ENCODE results near the gene GPC6. TPM values are rescaled to one million over a fixed set of nuclear protein-coding genes. Genes with fewer than 3 reads are reported as not detected.

The GPC6 gene
- total RNA-seq, 1 donor from 2014 or later, result 42.9 TPM

GRCh38 chr13:93900731-93901130 is 674.1 kb downstream of the GPC6 start:
- TF ChIP-seq EZH2 (IDR thresholded peaks at IDR 0.05) (no peak), CTCF (IDR thresholded peaks at IDR 0.05) (no peak), EZH2phosphoT487 (IDR thresholded peaks at IDR 0.05) (no peak)

GRCh38 chr13:93903909-93904308 is 677.3 kb downstream of the GPC6 start:
- H3K9ac ChIP-seq, result no peak overlapping the region
- H3F3A ChIP-seq (ENCODE audit: low read depth), result no peaks in the 10 kb centered on the region
- Mint-ChIP-seq H3K36me3 (no peaks in the 10 kb centered on the region), H3K27me3 (ENCODE audit: insufficient read depth, low read depth) (no peaks in the 10 kb centered on the region), H3K4me3 (no peak overlapping the region), H3K9me3 (no peaks in the 10 kb centered on the region), H3K27ac (no peak overlapping the region), H3K4me1 (no peaks in the 10 kb centered on the region)
- H2AFZ ChIP-seq (replicated peaks), result no peak overlapping the region
- no peaks in the 10 kb centered on the region for H3K9me3 ChIP-seq (ENCODE audit: low read depth)
- peaks cover 11% of the 10 kb centered on the region for H3K4me1 ChIP-seq
- H3K4me2 ChIP-seq, result no peak overlapping the region
- H3K27ac ChIP-seq, result no peak overlapping the region
- no peaks in the 10 kb centered on the region for H3K79me2 ChIP-seq (ENCODE audit: low read depth)
- TF ChIP-seq EZH2 (IDR thresholded peaks at IDR 0.05), result no peak
- DNase-seq (ENCODE audit: low spot score), result no peak
- no peak overlapping the region for H3K4me3 ChIP-seq
- H3K27me3 ChIP-seq, result no peaks in the 10 kb centered on the region
- H3K36me3 ChIP-seq, result no peaks in the 10 kb centered on the region
- H4K20me1 ChIP-seq (ENCODE audit: low read depth), result no peaks in the 10 kb centered on the region

More at GRCh38 chr13:93900731-93901130, 674.1 kb downstream of the GPC6 start:
- H3K36me3 ChIP-seq, result no peaks in the 10 kb centered on the region
- Mint-ChIP-seq H3K4me3 (no peak overlapping the region), H3K36me3 (no peaks in the 10 kb centered on the region), H3K9me3 (no peaks in the 10 kb centered on the region), H3K4me1 (peaks cover 6% of the 10 kb centered on the region), H3K27ac (no peak overlapping the region), H3K27me3 (ENCODE audit: insufficient read depth, low read depth) (no peaks in the 10 kb centered on the region)
- DNase-seq (ENCODE audit: low spot score), result no peak
- no peak overlapping the region for H3K4me3 ChIP-seq
- no peak overlapping the region for H2AFZ ChIP-seq (replicated peaks)
- no peaks in the 10 kb centered on the region for H3F3A ChIP-seq (ENCODE audit: low read depth)
- no peaks in the 10 kb centered on the region for H3K79me2 ChIP-seq (ENCODE audit: low read depth)
- peaks cover 3% of the 10 kb centered on the region for H3K4me1 ChIP-seq
- H3K9me3 ChIP-seq (ENCODE audit: low read depth), result no peaks in the 10 kb centered on the region
- no peak overlapping the region for H3K27ac ChIP-seq
- H3K9ac ChIP-seq, result no peak overlapping the region
- no peaks in the 10 kb centered on the region for H4K20me1 ChIP-seq (ENCODE audit: low read depth)
- no peak overlapping the region for H3K4me2 ChIP-seq
- H3K27me3 ChIP-seq, result no peaks in the 10 kb centered on the region

- no peak overlapping the region for H3K4me3 Mint-ChIP-seq
These were observed 688.7 kb downstream of the GPC6 start for GRCh38 chr13:93915269-93915809.

More at GRCh38 chr13:93915269-93915809, 688.7 kb downstream of the GPC6 start:
- no peaks in the 10 kb centered on the region for H3K9me3 Mint-ChIP-seq
- H3K27ac Mint-ChIP-seq, result no peak overlapping the region
- H3K9ac ChIP-seq, result no peak overlapping the region
- H3K36me3 Mint-ChIP-seq, result no peaks in the 10 kb centered on the region
- H3K4me3 ChIP-seq, result no peak overlapping the region
- no peaks in the 10 kb centered on the region for H3F3A ChIP-seq (ENCODE audit: low read depth)
- no peak overlapping the region for H3K4me2 ChIP-seq
- H3K4me1 Mint-ChIP-seq, result no peaks in the 10 kb centered on the region
- H3K36me3 ChIP-seq, result no peaks in the 10 kb centered on the region
- no peaks in the 10 kb centered on the region for H3K9me3 ChIP-seq (ENCODE audit: low read depth)
- no peak for DNase-seq (ENCODE audit: low spot score)
- H3K27ac ChIP-seq, result no peak overlapping the region
- TF ChIP-seq EZH2 (IDR thresholded peaks at IDR 0.05) (no peak), CTCF (IDR thresholded peaks at IDR 0.05) (no peak), EZH2phosphoT487 (IDR thresholded peaks at IDR 0.05) (no peak)
- no peaks in the 10 kb centered on the region for H3K4me1 ChIP-seq
- no peaks in the 10 kb centered on the region for H3K79me2 ChIP-seq (ENCODE audit: low read depth)
- H4K20me1 ChIP-seq (ENCODE audit: low read depth), result no peaks in the 10 kb centered on the region
- H2AFZ ChIP-seq (replicated peaks), result no peak overlapping the region
- no peaks in the 10 kb centered on the region for H3K27me3 ChIP-seq
- H3K27me3 Mint-ChIP-seq (ENCODE audit: insufficient read depth, low read depth), result no peaks in the 10 kb centered on the region

All from neural progenitor cell (in vitro differentiated cells).